Measurements from ENCODE around the gene CARD10. TPM values are rescaled to one million over a fixed set of nuclear protein-coding genes. Genes with fewer than 3 reads are reported as not detected.

CARD10 gene
- total RNA-seq, 4 donors from 2014 or later, result 4.0 to 14.0 (median 9.9) TPM

GRCh38 chr22:37503850-37504249 lies 15.4 kb downstream of the CARD10 start:
- Histone ChIP-seq H3K4me3 (no peak overlapping the region), H3K4me1 (peaks cover 0 to 48% (median 0%) of the 10 kb centered on the region in 3 donors), H3K9me3 (no peaks in the 10 kb centered on the region), H3K36me3 (peaks cover 0 to 11% of the 10 kb centered on the region in 2 donors), H3K27ac (peak overlapping the region in 3 of 4 donors; percentile 43 to 66 (median 52)), H3K27me3 (peaks cover 69% of the 10 kb centered on the region)
- no peak for ATAC-seq
- no CpG with 5 or more reads among the region's 11 CpGs for WGBS, 2 donors (ENCODE audit: low coverage in 1 of 2)
- TF ChIP-seq EP300 (IDR thresholded peaks at IDR 0.05), result no peak
- TF ChIP-seq POLR2AphosphoS5 (IDR thresholded peaks at IDR 0.05), result no peak
- TF ChIP-seq POLR2A (IDR thresholded peaks at IDR 0.05), result no peak
- TF ChIP-seq CTCF (IDR thresholded peaks at IDR 0.05), result no peak

- 94% methylated on average over 2 of the region's 3 CpGs; no CpG with 5 or more reads in 1 of the 2 donors for WGBS, 2 donors (ENCODE audit: low coverage in 1 of 2)
- H3K4me3 ChIP-seq, result no peak overlapping the region
- H3K27me3 ChIP-seq, result peaks cover 69% of the 10 kb centered on the region
- ATAC-seq, result no peak
- H3K9me3 ChIP-seq, result no peaks in the 10 kb centered on the region
- no peak for TF ChIP-seq POLR2A (IDR thresholded peaks at IDR 0.05)
- peaks cover 0 to 11% of the 10 kb centered on the region in 2 donors for H3K36me3 ChIP-seq
- H3K4me1 ChIP-seq, result peaks cover 0 to 42% (median 0%) of the 10 kb centered on the region in 3 donors
- H3K27ac ChIP-seq, result peak overlapping the region in 3 of 4 donors; percentile 28 to 54 (median 52)
Measured at GRCh38 chr22:37503183-37503683, 16.0 kb downstream of the CARD10 start.

- no peak overlapping the region for H3K4me3 ChIP-seq
- peak overlapping the region in 3 of 4 donors; percentile 28 to 60 (median 52) for H3K27ac ChIP-seq
- H3K36me3 ChIP-seq, result peaks cover 0 to 11% of the 10 kb centered on the region in 2 donors
- 33 to 80% methylated on average over 1 of the region's 16 CpGs for WGBS, 2 donors (ENCODE audit: low coverage in 1 of 2)
- H3K27me3 ChIP-seq, result peaks cover 67% of the 10 kb centered on the region
- TF ChIP-seq EP300 (IDR thresholded peaks at IDR 0.05) (no peak), CTCF (IDR thresholded peaks at IDR 0.05) (no peak), POLR2A (IDR thresholded peaks at IDR 0.05) (no peak), POLR2AphosphoS5 (IDR thresholded peaks at IDR 0.05) (no peak)
- no peaks in the 10 kb centered on the region for H3K9me3 ChIP-seq
- ATAC-seq, result peak; percentile 22
- peaks cover 0 to 42% (median 0%) of the 10 kb centered on the region in 3 donors for H3K4me1 ChIP-seq
Measured at GRCh38 chr22:37502342-37503182, 16.7 kb downstream of the CARD10 start.

- no peak for TF ChIP-seq POLR2A (IDR thresholded peaks at IDR 0.05)
- TF ChIP-seq EP300 (IDR thresholded peaks at IDR 0.05), result no peak
- TF ChIP-seq CTCF (IDR thresholded peaks at IDR 0.05), result no peak
- no peak for TF ChIP-seq POLR2AphosphoS5 (IDR thresholded peaks at IDR 0.05)
- ATAC-seq, result peak; percentile 59
- peak overlapping the region in 3 of 4 donors; percentile 28 to 60 (median 52) for H3K27ac ChIP-seq
- H3K27me3 ChIP-seq, result peaks cover 70% of the 10 kb centered on the region
- peaks cover 0 to 13% of the 10 kb centered on the region in 2 donors for H3K36me3 ChIP-seq
- H3K4me1 ChIP-seq, result peaks cover 0 to 42% (median 0%) of the 10 kb centered on the region in 3 donors
- H3K4me3 ChIP-seq, result no peak overlapping the region
- no peaks in the 10 kb centered on the region for H3K9me3 ChIP-seq
- WGBS, 2 donors (ENCODE audit: low coverage in 1 of 2), result 16 to 28% methylated on average over 6 of the region's 14 CpGs
Measured at GRCh38 chr22:37501610-37502341, 17.4 kb downstream of the CARD10 start.
